ENCODE data around the gene RBP3. TPM values are rescaled to one million over a fixed set of nuclear protein-coding genes. Genes with fewer than 3 reads are reported as not detected.

RBP3 gene
- polyA plus RNA-seq, 1 donor (not counting 4 experiments of a cell fraction or from before 2014, with no cell fraction given): not detected

GRCh38 chr10:47346581-47347302 is 1.4 kb upstream of the RBP3 start:
- H3K4me3 ChIP-seq (ENCODE audit: control insufficient read depth in 2 of 3, extremely low read depth in 1 of 3, insufficient read depth in 2 of 3, low read depth in 1 of 3, low read length in 3 of 3): no peak overlapping the region
- H3K9me1 ChIP-seq (ENCODE audit: control insufficient read depth, extremely low read depth, insufficient read depth, low read length): no peaks in the 10 kb centered on the region
- no peaks in the 10 kb centered on the region for H3K4me1 ChIP-seq (ENCODE audit: control insufficient read depth, extremely low read depth, insufficient read depth, low read length)
- H3K27ac ChIP-seq (ENCODE audit: control insufficient read depth, insufficient read depth, low read length): no peak overlapping the region
- no peaks in the 10 kb centered on the region for H3K36me3 ChIP-seq (ENCODE audit: control insufficient read depth in 2 of 2, extremely low read depth in 1 of 2, insufficient read depth in 2 of 2, low read length in 2 of 2)
- no peaks in the 10 kb centered on the region for H3K79me2 ChIP-seq (ENCODE audit: control insufficient read depth, insufficient read depth, low read length)
- no peak overlapping the region for H3K9ac ChIP-seq (ENCODE audit: control insufficient read depth, extremely low read depth, insufficient read depth, low read length)
- H3K9me3 ChIP-seq (ENCODE audit: control insufficient read depth, low read depth, low read length): no peaks in the 10 kb centered on the region
- dilution Hi-C loops (cut with MboI; ENCODE audit: extremely low pct_ligation_motif_present, low sequenced_read_pairs): no loop called here
- no peak for FAIRE-seq
- no peak overlapping the region for H3K4me2 ChIP-seq (ENCODE audit: control insufficient read depth, extremely low read depth, insufficient read depth, low read depth, low read length)
- no peak for DNase-seq (ENCODE audit: low read depth, low spot score)
- TF ChIP-seq CTCF (optimal IDR thresholded peaks at IDR 0.05 in 1 of 3, IDR thresholded peaks at IDR 0.05 in 1 of 3, conservative IDR thresholded peaks at IDR 0.05 in 1 of 3; ENCODE audit: extremely low read depth in 1 of 3, insufficient read depth in 2 of 3, low read length in 3 of 3) (no peak), EZH2 (IDR thresholded peaks at IDR 0.05; ENCODE audit: low read length) (no peak)
- H2AFZ ChIP-seq (ENCODE audit: control insufficient read depth, low read length): no peak overlapping the region
- no peaks in the 10 kb centered on the region for H4K20me1 ChIP-seq (ENCODE audit: control insufficient read depth, extremely low read depth, insufficient read depth, low read length)
- no peaks in the 10 kb centered on the region for H3K27me3 ChIP-seq (ENCODE audit: control insufficient read depth, extremely low read depth, insufficient read depth, low read length)

GRCh38 chr10:47347303-47347675 is 874 bp upstream of the RBP3 start:
- Histone ChIP-seq H3K9ac (ENCODE audit: control insufficient read depth, extremely low read depth, insufficient read depth, low read length) (no peak overlapping the region), H3K27ac (ENCODE audit: control insufficient read depth, insufficient read depth, low read length) (no peak overlapping the region), H3K9me3 (ENCODE audit: control insufficient read depth, low read depth, low read length) (no peaks in the 10 kb centered on the region), H3K4me1 (ENCODE audit: control insufficient read depth, extremely low read depth, insufficient read depth, low read length) (no peaks in the 10 kb centered on the region), H3K36me3 (ENCODE audit: control insufficient read depth in 2 of 2, extremely low read depth in 1 of 2, insufficient read depth in 2 of 2, low read length in 2 of 2) (no peaks in the 10 kb centered on the region), H3K4me3 (ENCODE audit: control insufficient read depth in 2 of 3, extremely low read depth in 1 of 3, insufficient read depth in 2 of 3, low read depth in 1 of 3, low read length in 3 of 3) (no peak overlapping the region), H4K20me1 (ENCODE audit: control insufficient read depth, extremely low read depth, insufficient read depth, low read length) (no peaks in the 10 kb centered on the region), H3K4me2 (ENCODE audit: control insufficient read depth, extremely low read depth, insufficient read depth, low read depth, low read length) (no peak overlapping the region), H3K9me1 (ENCODE audit: control insufficient read depth, extremely low read depth, insufficient read depth, low read length) (no peaks in the 10 kb centered on the region), H3K27me3 (ENCODE audit: control insufficient read depth, extremely low read depth, insufficient read depth, low read length) (no peaks in the 10 kb centered on the region), H2AFZ (ENCODE audit: control insufficient read depth, low read length) (no peak overlapping the region), H3K79me2 (ENCODE audit: control insufficient read depth, insufficient read depth, low read length) (no peaks in the 10 kb centered on the region)
- dilution Hi-C loops (cut with MboI; ENCODE audit: extremely low pct_ligation_motif_present, low sequenced_read_pairs): no loop called here
- no peak for TF ChIP-seq EZH2 (IDR thresholded peaks at IDR 0.05; ENCODE audit: low read length)
- no peak for TF ChIP-seq CTCF (optimal IDR thresholded peaks at IDR 0.05 in 1 of 3, IDR thresholded peaks at IDR 0.05 in 1 of 3, conservative IDR thresholded peaks at IDR 0.05 in 1 of 3; ENCODE audit: extremely low read depth in 1 of 3, insufficient read depth in 2 of 3, low read length in 3 of 3)
- FAIRE-seq (no peak), DNase-seq (ENCODE audit: low read depth, low spot score) (no peak)

Data from keratinocyte (primary cell).